T-helper 2 cell (primary cell): ENCODE data around the gene RBBP8NL.

Experiments
- DNase-seq, 5 experiments: peaks; one replicate each; pipeline versions ENCODE4 v3.0.0 to v3.0.0-alpha.2; 2012 to 2022

The RBBP8NL gene

DNA sequence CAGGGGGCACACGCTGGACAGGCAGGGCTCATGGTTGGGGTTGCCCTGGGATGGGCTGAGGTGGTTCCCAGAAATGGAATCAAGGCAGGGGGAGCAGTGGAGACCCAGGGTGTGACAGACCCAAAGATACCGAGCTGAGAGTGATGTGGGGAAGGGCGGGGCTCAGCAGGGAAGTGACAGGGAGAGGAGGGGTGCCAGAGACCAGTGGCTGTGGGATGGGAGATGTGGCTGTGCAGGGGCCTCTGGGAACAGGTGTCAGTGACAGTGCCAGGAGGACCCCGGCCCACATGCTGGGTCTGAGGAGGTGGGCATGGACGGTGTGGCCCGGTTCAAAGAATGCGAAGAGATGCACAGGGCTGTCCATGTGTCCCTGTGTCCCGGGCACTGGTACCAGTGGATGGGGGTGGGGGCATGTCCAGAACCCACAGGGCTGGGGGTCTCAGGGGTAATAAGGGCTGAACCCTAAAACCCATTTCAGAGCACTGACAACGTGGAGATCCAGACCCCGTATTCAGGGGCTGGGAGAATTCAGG, 21.3 kb downstream of the RBBP8NL start:
- DNase-seq, result no peak

- no peak for DNase-seq
Measured at GRCh38 chr20:62405108-62405980, 22.0 kb downstream of the RBBP8NL start.

- DNase-seq, result no peak
Measured at GRCh38 chr20:62404761-62405107, 22.6 kb downstream of the RBBP8NL start.

- no peak for DNase-seq
Measured at GRCh38 chr20:62404112-62404665, 23.1 kb downstream of the RBBP8NL start.

- DNase-seq, result no peak
Measured at GRCh38 chr20:62403331-62403730, 24.0 kb downstream of the RBBP8NL start.

DNA sequence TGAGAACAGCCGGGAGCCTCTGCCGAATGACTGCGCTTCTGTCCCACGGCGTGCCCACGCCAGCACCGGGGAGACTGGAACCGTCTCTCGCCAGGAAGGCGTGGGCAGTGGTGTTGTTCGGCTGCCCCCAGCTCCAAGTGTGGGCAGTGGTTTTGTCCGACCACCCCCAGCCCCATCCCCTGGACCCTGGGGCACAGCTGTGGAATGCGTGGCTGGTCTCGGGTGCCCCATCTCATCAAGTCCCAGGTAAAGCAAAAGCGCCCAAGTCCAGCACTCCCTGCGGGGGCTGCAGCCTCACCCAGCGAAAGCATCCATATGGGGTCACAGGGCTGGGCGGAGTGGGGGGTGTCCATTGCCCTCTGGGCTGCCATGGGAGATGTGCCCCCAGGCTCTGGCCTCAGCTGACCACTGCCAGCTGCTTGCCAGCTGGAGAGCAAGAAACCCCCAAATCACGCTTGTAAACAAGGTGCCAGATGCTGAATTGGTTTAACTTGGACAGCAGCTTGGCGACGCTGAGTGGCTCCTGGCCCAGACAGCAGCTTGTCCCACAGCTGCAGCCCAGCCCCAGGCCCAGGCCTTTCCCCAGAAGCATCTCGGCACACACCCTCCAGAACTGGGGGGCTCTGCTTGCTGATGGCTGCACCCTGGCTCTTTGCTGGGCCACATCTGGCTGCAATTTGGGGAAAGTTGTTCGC, 24.7 kb downstream of the RBBP8NL start:
- DNase-seq, result no peak

GRCh38 chr20:62401331-62401779, 26.0 kb downstream of the RBBP8NL start:
- no peak for DNase-seq

GRCh38 chr20:62400541-62400940, 26.8 kb downstream of the RBBP8NL start:
- no peak for DNase-seq

DNA sequence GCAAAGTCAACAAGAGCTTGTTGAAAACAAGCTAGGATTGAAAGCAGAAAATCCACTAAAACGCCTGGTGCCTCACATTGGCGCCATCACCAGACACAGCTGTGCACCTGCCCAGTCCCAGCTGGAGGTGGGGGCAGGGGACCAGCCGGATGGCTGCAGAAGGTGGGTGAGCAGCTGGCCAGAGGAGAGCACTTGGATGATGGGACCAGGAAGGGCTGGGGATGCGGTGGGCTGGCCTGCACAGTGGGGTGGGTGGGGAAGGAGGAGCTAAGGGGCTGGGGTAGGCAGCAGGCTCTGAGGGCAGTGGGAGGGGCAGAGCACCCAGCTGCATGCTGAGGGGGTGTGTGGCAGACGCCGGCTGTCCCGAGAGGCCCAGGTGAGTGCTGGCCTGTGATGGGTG, 27.3 kb downstream of the RBBP8NL start:
- DNase-seq, result no peak

DNA sequence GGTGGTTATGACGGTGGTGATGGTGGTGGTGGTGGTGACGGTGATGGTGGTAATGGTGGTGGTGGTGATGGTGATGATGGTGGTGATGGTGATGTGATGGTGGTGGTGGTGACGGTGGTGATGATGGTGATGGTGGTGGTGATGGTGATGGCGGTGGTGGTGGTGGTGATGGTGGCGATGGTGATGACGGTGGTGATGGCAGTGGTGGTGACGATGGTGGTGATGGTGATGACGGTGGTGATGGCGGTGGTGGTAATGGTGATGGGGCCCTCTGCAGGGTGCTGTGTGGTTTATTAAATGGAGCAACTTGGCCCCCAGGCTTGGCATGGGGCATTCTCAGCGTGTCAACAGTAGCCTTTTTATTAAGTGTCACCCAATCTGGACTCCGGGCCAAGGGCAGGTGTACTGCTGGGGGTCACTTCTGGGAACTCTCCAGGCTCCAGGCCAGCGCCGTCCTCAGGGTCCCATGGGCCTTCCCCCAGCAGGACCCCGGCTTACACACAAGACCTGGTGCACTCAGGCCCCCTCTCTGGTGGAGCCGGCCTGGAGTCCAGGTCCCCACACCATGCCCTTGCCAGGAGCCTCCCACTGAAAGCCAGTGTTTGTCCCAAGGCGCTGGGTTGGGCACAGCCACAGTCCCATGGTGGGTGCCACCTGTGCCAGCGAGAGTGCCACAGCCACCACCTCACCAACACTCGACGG, 29.1 kb downstream of the RBBP8NL start:
- no peak for DNase-seq

- no peak for DNase-seq
Measured at GRCh38 chr20:62396367-62397239, 30.7 kb downstream of the RBBP8NL start.

DNA sequence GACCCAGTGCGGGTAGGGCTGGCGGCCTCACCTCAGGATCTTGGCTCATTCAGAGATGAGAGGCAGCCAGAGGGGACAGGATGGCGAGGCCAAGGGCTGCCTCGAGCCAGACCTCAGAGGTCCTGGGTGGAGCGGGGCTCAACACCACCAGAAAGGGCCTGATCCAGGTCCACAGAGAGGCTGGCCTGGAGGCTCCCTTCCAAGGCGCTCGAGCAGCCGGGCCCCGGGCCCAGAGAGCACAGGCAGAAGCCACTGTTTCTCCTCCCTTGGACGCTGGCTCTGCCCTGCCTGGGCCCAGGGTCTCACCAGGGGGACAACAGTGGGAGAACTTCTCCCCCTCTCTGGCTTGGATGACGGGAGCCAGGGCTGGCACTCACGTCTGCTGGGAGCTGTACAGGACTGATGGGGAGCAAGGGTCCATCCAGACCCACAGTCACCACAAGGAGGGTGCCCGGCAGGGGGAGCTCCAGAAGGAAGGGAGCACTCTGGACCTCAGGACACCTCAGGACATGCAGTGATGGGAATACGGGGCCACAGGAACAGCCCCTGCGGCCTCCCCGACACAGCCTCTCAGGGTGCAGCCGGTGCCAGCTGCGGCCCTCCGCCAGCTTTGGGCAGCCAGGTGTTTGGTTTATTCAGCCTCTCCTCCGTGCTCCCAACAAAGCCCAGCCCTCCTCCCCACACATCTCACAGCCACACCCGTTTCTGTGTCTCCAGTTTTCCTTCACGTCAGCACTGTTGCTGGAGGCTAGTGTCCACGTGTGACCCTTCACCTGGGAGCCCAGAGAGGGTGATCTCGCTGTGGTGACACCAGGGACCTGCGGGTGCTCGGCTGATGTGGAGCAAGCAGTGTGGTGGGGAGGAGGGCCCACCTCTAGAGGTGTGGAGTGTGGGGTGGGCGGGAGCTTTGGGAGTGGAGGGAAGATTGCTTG, 31.8 kb downstream of the RBBP8NL start:
- DNase-seq, result no peak

GRCh38 chr20:62394248-62395245, 32.8 kb downstream of the RBBP8NL start:
- DNase-seq, result no peak

DNA sequence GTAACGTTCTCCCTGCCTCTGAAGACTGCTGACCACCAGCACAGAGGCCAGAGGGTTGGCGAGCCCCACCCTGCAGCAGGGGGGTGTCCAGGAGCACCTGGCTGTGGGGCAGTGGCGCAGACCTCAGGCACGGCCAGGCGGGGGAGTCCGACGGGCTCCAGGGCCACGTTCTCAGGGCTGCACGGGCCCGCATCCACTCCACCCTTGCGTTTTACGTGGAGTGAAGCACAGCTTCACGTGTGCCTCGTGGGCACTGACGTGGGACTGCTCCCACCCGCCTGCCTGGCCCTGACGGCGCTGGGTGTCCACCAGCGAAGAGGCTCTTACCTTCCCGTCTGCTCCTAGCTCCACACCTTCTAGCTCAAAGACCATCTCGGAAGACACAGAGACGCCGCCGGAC, 33.5 kb downstream of the RBBP8NL start:
- no peak for DNase-seq

GRCh38 chr20:62393335-62393665, 34.0 kb downstream of the RBBP8NL start:
- DNase-seq, result no peak

DNA sequence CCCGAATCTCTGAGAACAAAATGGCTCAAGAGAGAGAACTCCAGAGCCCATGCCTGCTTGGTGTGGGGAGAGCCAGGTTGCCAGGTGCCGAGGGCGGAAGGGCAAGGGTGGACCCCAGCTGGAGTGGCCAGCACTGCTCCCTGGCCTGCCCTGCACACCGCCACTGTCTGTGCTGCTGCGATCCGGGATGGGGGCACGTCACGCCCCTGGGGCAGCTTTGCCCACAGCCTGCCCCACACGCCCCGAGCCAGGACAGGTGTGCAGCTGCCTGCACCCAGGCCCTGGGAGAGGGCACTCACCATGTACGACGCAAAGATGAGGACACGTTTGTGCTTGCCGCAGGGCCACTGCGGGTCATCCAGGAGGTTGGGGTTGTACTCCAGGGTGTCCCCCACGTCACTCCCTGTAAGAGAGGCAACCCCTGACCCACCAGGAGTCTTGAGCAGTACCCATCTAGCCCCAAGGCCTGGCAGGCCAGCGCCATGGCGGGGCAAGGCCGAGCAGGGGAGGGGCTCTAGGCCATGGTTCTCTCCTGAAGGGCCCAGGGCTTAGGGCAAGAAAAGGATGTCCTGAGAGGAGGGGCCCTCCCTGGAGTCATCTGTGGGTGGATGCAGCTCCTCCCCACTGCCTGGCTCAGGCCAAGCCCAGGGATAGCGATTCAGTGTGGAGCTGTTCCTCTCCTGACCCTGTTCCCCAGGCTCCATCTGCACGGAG, 34.6 kb downstream of the RBBP8NL start:
- no peak for DNase-seq

DNA sequence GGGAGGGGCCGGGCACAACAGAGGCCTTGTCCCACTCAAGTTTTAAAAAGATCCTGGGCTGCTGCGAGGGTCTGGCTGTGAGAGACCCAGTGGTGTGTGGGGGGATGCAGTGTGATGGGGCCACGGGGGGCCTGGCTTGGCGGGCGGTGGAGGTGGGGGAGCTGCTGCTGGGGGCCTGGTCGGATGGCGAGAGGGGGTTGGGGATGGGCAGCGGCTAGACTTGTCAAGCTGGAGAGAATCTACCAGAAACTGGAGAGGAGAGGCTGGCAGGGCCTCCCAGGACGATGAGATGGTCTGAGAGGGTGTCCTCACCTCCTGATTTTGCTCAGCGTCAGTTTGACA, 35.3 kb downstream of the RBBP8NL start:
- DNase-seq, result no peak

- no peak for DNase-seq
Measured at GRCh38 chr20:62391165-62392076, 35.9 kb downstream of the RBBP8NL start.
